KBM-7 (cell line): ENCODE results near the gene NCOR1.

Experiments
- DNase-seq: peaks from one replicate; pipeline ENCODE4 v3.0.0-alpha.2; 2015
- in situ Hi-C: fragments of 300-500 bp; cut with MboI; formaldehyde crosslinking; loops from 2 replicates; pipeline ENCODE4 v1.14.3; 2020; ENCODE audit warnings: low sequenced_read_pairs, low pct_unique_long_range_greater_than_20kb, mixed read lengths

NCOR1 gene

GRCh38 chr17:16050844-16051243, 164.5 kb downstream of the NCOR1 start:
- DNase-seq, result no peak
- in situ Hi-C loops, result no loop called here

- in situ Hi-C loops, result no loop called here
- DNase-seq, result no peak
Measured at GRCh38 chr17:16048811-16049449, 166.4 kb downstream of the NCOR1 start.

- no peak for DNase-seq
- in situ Hi-C loops, result no loop called here
Measured at GRCh38 chr17:16046966-16047365, 168.4 kb downstream of the NCOR1 start.

- no peak for DNase-seq
- in situ Hi-C loops, result no loop called here
Measured at GRCh38 chr17:16044487-16044886, 170.8 kb downstream of the NCOR1 start.

- no peak for DNase-seq
- in situ Hi-C loops, result no loop called here
Measured at GRCh38 chr17:16040710-16041251, 174.6 kb downstream of the NCOR1 start.

- DNase-seq, result no peak
- in situ Hi-C loops, result no loop called here
Measured at GRCh38 chr17:16037636-16038035, 177.7 kb downstream of the NCOR1 start.

GRCh38 chr17:16036261-16036660, 179.1 kb downstream of the NCOR1 start:
- in situ Hi-C loops, result no loop called here

GRCh38 chr17:16033729-16034349, 181.5 kb downstream of the NCOR1 start:
- no peak for DNase-seq
- in situ Hi-C loops, result no loop called here

More at GRCh38 chr17:16036261-16036660, 179.1 kb downstream of the NCOR1 start:
- DNase-seq, result no peak

- no peak for DNase-seq
- in situ Hi-C loops, result no loop called here
Measured at GRCh38 chr17:16027708-16028584, 187.4 kb downstream of the NCOR1 start.

- in situ Hi-C loops, result no loop called here
- no peak for DNase-seq
Measured at GRCh38 chr17:16026895-16027294, 188.4 kb downstream of the NCOR1 start.

- in situ Hi-C loops, result no loop called here
- DNase-seq, result no peak
Measured at GRCh38 chr17:16025202-16025601, 190.1 kb downstream of the NCOR1 start.

GRCh38 chr17:16023881-16024280, 191.5 kb downstream of the NCOR1 start:
- in situ Hi-C loops, result no loop called here
- DNase-seq, result no peak

- in situ Hi-C loops, result no loop called here
- no peak for DNase-seq
Measured at GRCh38 chr17:16019347-16019746, 196.0 kb downstream of the NCOR1 start.

- no peak for DNase-seq
Measured at GRCh38 chr17:16013943-16014407, 201.4 kb downstream of the NCOR1 start.

GRCh38 chr17:16007439-16007838, 207.9 kb downstream of the NCOR1 start:
- no peak for DNase-seq
- in situ Hi-C loops, result no loop called here

More at GRCh38 chr17:16013943-16014407, 201.4 kb downstream of the NCOR1 start:
- in situ Hi-C loops, result no loop called here

- no peak for DNase-seq
- in situ Hi-C loops, result no loop called here
Measured at GRCh38 chr17:16005636-16006035, 209.7 kb downstream of the NCOR1 start.

GRCh38 chr17:16003841-16004240, 211.5 kb downstream of the NCOR1 start:
- no peak for DNase-seq
- in situ Hi-C loops, result no loop called here

GRCh38 chr17:16002708-16003260, 212.6 kb downstream of the NCOR1 start:
- in situ Hi-C loops, result no loop called here
- DNase-seq, result no peak

- no peak for DNase-seq
- in situ Hi-C loops, result no loop called here
Measured at GRCh38 chr17:16001226-16001897, 214.0 kb downstream of the NCOR1 start.
